ENCODE measurements around the gene RXRA.

GRCh38 chr9:134338394-134339182 is 12.3 kb downstream of the RXRA start:
- TF ChIP-seq CTCF (IDR thresholded peaks at IDR 0.05; ENCODE audit: insufficient read depth, low read length, poor library complexity, severe bottlenecking) = no peak
- no peak for TF ChIP-seq EZH2phosphoT487 (conservative IDR thresholded peaks at IDR 0.05; ENCODE audit: low read length)

Measured in SU-DHL-6 (cell line).